Activated CD8-positive, alpha-beta memory T cell treated with anti-CD3 and anti-CD28 coated beads, Interleukin-2, amount 10 ng/mL, durations not matched to agents 7 days and 5 days (primary cell): ENCODE measurements around the gene EMC1. TPM values are rescaled to one million over a fixed set of nuclear protein-coding genes. Genes with fewer than 3 reads are reported as not detected.
"Not testable (repeated sequence)": the region's sequence is repeated elsewhere in the genome, so short reads cannot be mapped to it uniquely, and the experiment has no call there.

Source experiments
- ATAC-seq: fragments of 150-1000 bp; cut with Tn5 transposase; one replicate; pipeline ENCODE4 v1.10.0; 2021; ENCODE audit warnings: moderate library complexity
- CTCF ChIA-PET: fragments of 350-600 bp; sonication (Branson Sonifier 250); formaldehyde crosslinking; loops from one replicate; lab custom pipeline; 2021; ENCODE audit warnings: antibody characterized with exemption; lab: Charles Lee
- DNase-seq: peaks from one replicate; pipeline ENCODE4 v3.0.0-alpha.2; 2020
- H3K27ac Mint-ChIP-seq: one replicate; pipeline ENCODE4 v1.8.0; 2021; ENCODE audit warnings: mild to moderate bottlenecking, mixed read lengths
- H3K27me3 Mint-ChIP-seq: one replicate; pipeline ENCODE4 v1.8.0; 2021; ENCODE audit warnings: mixed read lengths
- H3K36me3 Mint-ChIP-seq: one replicate; pipeline ENCODE4 v1.8.0; 2021; ENCODE audit warnings: mild to moderate bottlenecking, mixed read lengths
- H3K4me1 Mint-ChIP-seq: one replicate; pipeline ENCODE4 v1.8.0; 2021; ENCODE audit warnings: mixed read lengths
- H3K4me3 Mint-ChIP-seq: one replicate; pipeline ENCODE4 v1.8.0; 2021; ENCODE audit warnings: mild to moderate bottlenecking, moderate library complexity, mixed read lengths
- H3K9me3 Mint-ChIP-seq: one replicate; pipeline ENCODE4 v1.8.0; 2022; ENCODE audit warnings: low read depth, mixed read lengths
- total RNA-seq, 2 experiments: library from RNA; stranded (reverse); gene quantifications; one replicate each; pipeline ENCODE4 v1.2.3, GENCODE V29; 2021

The EMC1 gene
- total RNA-seq, 2 experiments from 2014 or later, result 31.5 to 49.0 TPM

DNA sequence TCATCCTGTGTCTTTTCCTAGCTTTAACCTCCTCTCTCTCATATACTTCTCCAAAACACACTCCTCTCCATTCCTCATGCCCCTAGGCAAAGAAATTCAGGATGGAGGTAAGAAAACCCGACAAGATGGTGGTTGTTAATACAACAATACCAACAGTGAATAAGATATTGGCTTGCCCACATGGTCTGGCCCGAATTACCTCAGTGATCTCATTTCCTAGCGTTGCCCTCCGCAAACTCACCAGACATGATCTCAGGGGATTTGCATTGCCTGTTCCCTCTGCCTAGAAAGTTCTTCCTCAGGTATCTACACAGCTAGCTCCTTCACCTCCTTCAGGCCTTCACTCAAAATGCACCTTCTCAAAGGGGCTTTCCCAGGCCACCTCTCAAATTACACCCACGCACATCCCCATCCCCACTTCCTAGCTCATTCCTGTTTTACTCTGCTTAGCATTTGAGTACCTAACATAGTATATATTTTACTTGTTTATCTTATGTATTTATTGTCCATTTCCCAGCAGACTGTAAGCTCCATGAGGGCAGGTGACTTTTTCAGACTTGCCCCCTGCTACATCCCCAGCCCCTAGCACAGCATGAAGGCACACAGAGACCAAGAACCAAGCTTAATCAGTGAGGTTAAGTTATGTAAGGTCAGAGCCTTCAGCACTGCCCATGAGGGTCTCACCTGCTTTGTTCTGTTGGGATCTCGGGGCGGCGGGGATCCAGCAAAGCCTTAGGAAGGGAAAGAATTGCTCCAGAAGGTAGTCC, 31.1 kb downstream of the EMC1 start:
- DNase-seq (no peak), ATAC-seq (no peak)
- Mint-ChIP-seq H3K4me1 (peaks cover 11% of the 10 kb centered on the region), H3K9me3 (no peaks in the 10 kb centered on the region), H3K36me3 (peaks cover 57% of the 10 kb centered on the region), H3K4me3 (no peak overlapping the region), H3K27ac (no peak overlapping the region), H3K27me3 (no peaks in the 10 kb centered on the region)
- CTCF ChIA-PET, result interaction anchor here (2.0 kb wide), 1 partner anchor 23 kb away, joined by 4 read pairs; no protein-coding TSS in a partner anchor

DNA sequence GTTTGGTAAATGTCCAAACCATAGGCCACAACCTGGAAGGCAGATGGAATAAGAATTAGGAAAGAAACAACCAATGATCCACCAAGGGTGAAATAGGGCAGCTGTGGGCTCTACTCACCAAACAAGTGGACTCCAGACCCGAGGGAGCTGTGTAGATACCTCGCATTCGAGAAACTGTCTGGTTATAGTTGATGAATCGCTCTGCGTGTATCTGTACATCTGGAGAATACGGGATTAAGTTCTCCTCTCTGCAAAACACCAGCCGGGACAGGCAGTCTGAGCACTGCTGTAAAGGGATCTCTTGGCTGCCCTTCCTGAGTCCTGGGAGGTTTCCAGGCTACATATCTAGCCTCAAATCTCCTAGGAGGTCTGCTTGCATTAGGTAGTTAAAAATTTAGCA, 31.9 kb downstream of the EMC1 start:
- H3K9me3 Mint-ChIP-seq, result no peaks in the 10 kb centered on the region
- peak overlapping the region; percentile 9 for H3K27ac Mint-ChIP-seq
- H3K27me3 Mint-ChIP-seq, result no peaks in the 10 kb centered on the region
- peaks cover 58% of the 10 kb centered on the region for H3K36me3 Mint-ChIP-seq
- DNase-seq, result no peak
- H3K4me3 Mint-ChIP-seq, result no peak overlapping the region
- CTCF ChIA-PET, result interaction anchor here (1.1 to 2.0 kb wide), 2 partner anchors 24 to 312 kb away, joined by 3 to 4 read pairs; no protein-coding TSS in a partner anchor
- ATAC-seq, result no peak
- H3K4me1 Mint-ChIP-seq, result peaks cover 17% of the 10 kb centered on the region

DNA sequence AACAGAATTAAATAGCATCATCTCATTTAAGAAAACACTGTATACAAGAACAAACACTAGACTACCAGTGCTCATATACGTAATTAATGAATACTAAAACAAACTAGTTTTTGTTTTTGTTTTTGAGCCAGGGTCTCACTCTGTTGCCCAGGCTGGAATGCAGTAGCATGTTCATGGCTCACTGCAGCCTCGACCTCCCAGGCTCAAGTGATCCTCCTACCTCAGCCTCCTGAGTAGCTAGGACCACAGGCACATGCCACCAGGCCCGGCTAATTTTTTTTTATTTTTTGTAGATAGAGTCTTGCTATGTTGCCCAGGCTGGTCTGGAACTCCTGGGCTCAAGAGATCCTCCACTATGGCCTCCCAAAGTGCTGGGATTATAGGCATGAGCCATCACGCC, 34.7 kb downstream of the EMC1 start:
- Mint-ChIP-seq H3K27ac (peak overlapping the region; percentile 7), H3K4me1 (peaks cover 43% of the 10 kb centered on the region), H3K36me3 (peaks cover 53% of the 10 kb centered on the region)
- DNase-seq, H3K4me3 Mint-ChIP-seq, H3K9me3 Mint-ChIP-seq, ATAC-seq, H3K27me3 Mint-ChIP-seq: not testable (repeated sequence)
- CTCF ChIA-PET, result interaction anchor here (1.1 to 1.5 kb wide), 2 partner anchors 273 to 437 kb away, joined by 3 read pairs; no protein-coding TSS in a partner anchor

DNA sequence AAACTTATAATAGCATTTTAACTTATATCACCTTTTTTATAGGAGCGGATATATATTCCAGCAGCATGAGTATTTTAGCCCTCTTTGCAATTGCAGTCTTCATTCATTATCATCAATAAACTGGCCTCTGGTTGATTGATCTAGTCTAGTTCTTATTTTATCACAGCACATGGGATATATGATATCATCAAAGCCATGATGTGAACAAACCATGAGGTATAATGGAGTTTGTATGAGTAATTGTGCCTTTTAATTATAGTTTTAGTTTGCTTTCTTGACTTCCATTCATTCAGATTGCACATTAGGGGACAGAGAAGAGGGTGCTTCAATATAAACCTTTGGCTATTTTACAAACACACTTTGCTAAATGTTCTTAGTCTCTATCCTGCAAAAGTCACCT, 37.7 kb downstream of the EMC1 start:
- no peaks in the 10 kb centered on the region for H3K9me3 Mint-ChIP-seq
- no peaks in the 10 kb centered on the region for H3K27me3 Mint-ChIP-seq
- CTCF ChIA-PET, result interaction anchor here (1.1 kb wide), 1 partner anchor 27 kb away, joined by 4 read pairs; no protein-coding TSS in a partner anchor
- peaks cover 59% of the 10 kb centered on the region for H3K4me1 Mint-ChIP-seq
- H3K36me3 Mint-ChIP-seq, result peaks cover 32% of the 10 kb centered on the region
- no peak overlapping the region for H3K27ac Mint-ChIP-seq
- no peak overlapping the region for H3K4me3 Mint-ChIP-seq
- DNase-seq (no peak), ATAC-seq (no peak)

DNA sequence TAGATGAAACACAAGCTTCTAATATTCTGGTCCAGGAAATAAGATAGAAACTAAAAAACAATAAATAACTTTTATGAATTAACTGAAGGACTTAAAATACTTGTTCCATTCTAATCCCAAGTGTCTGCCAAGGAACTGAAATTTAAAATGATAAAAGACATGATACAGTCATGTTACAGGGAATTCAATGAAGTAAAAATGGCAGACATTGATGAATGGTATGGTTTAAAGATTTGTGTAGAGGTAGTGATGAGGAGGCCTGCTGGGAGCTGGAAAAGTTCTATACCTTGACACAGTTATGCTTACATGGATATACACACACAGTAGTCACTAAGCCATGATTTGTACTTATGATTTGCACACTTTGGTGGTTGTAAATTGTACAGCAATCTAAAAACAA, 39.2 kb downstream of the EMC1 start:
- peaks cover 23% of the 10 kb centered on the region for H3K36me3 Mint-ChIP-seq
- no peak for ATAC-seq
- H3K27me3 Mint-ChIP-seq, result no peaks in the 10 kb centered on the region
- H3K4me1 Mint-ChIP-seq, result peaks cover 67% of the 10 kb centered on the region
- H3K4me3 Mint-ChIP-seq, result peak overlapping the region; percentile 24
- DNase-seq, result no peak
- CTCF ChIA-PET, result interaction anchor here (0.9 to 1.7 kb wide), 4 partner anchors 17 to 442 kb away, joined by 3 to 8 read pairs (median 3); no protein-coding TSS in a partner anchor
- H3K27ac Mint-ChIP-seq, result peak overlapping the region; percentile 54
- no peaks in the 10 kb centered on the region for H3K9me3 Mint-ChIP-seq

DNA sequence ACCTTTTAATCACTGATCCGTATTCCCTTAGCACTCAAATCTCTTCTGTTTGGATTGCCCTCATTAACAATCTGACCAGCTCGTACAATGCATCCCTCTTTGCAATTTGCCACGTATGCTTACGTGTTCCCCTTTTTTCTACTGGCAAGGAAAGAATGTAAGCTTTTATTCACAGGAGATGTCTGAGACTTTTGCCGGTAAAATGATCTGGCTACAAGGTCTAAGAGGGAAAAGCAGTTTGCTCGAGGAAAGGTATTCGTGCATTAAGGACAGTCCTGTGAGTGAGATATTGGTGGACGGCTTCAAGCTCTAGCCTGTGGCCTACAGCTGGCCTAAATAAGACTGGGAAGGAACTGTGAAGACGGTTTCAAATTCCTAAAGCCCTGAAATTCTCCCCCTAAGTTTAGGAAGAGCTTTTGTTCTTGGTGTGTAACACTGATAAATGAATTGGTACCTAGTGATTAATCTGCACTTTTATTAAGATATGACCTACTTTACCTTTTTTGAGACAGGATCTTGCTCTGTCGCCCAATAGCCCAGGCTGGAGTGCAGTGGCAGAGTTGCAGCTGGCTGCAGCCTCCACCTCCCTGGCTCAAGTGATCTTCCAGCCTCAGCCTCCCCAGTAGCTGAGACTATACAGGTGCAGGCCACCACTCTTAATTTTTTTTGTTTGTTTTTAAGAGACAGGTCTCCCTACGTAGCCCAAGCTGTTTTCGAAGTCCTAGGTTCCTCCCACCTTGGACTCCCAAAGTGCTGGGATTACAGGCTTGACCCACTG, 40.4 kb downstream of the EMC1 start:
- Mint-ChIP-seq H3K4me1 (peaks cover 74% of the 10 kb centered on the region), H3K9me3 (no peaks in the 10 kb centered on the region), H3K27me3 (no peaks in the 10 kb centered on the region), H3K4me3 (peak overlapping the region; percentile 95), H3K27ac (peak overlapping the region; percentile 95), H3K36me3 (peaks cover 19% of the 10 kb centered on the region)
- ATAC-seq, result no peak
- DNase-seq, result no peak
- CTCF ChIA-PET, result interaction anchor here (0.9 to 1.7 kb wide), 3 partner anchors 30 to 443 kb away, joined by 3 to 8 read pairs (median 3); no protein-coding TSS in a partner anchor

DNA sequence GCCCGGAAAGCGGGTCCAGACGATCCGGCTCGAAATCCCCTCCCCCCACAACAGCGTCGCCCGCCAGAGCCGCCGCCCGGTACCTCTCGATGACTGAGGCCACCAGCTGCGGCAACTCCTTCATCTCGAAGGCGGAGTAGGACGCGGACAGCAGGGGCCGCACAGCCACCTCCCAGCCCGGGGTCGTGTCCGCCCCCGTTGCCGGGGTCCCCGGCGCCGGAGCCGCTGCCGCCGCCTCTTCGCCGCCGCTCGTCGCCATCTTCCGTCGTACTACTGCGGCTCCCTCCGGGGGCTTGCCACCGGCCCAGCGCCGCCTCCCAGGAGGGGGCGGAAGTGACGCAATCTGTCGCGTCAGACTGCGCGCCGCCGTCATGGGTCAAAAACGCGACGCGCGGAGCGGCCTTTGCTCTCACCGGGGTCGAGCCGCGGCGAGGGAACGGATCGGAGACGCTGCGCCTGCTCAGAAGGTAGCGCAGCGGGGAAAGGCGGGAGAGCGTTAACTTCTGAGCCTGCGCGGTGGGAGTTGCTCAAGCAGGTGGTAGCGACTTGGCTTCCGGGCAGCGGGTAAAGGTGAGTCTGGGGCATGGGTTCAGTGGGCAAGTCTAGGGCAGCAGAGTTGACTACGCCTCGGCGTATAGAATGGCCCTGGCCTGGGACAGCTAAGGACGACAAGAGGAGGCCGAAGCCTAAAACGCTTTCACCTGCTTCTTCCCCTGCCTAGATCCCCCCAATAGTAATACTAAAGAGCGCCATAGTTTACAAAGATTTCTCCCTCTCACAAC, 41.1 kb downstream of the EMC1 start, which contains the start of gene UBR4:
Gene UBR4, minus strand, starts transcription at position 277 of the 782 bp plus-strand sequence. Its CDS starts 18 bp downstream, at position 259.
- ATAC-seq (peak; percentile 91), DNase-seq (peak; percentile 97)
- Mint-ChIP-seq H3K4me1 (peaks cover 79% of the 10 kb centered on the region), H3K27me3 (no peaks in the 10 kb centered on the region), H3K4me3 (peak within 1 kb of the TSS; percentile 95), H3K27ac (peak within 1 kb of the TSS; percentile 95), H3K36me3 (peaks cover 18% of the 10 kb centered on the region), H3K9me3 (no peaks in the 10 kb centered on the region)
- CTCF ChIA-PET, result interaction anchor here (0.9 to 1.7 kb wide), 2 partner anchors 31 to 278 kb away, joined by 3 to 8 read pairs; no protein-coding TSS in a partner anchor

DNA sequence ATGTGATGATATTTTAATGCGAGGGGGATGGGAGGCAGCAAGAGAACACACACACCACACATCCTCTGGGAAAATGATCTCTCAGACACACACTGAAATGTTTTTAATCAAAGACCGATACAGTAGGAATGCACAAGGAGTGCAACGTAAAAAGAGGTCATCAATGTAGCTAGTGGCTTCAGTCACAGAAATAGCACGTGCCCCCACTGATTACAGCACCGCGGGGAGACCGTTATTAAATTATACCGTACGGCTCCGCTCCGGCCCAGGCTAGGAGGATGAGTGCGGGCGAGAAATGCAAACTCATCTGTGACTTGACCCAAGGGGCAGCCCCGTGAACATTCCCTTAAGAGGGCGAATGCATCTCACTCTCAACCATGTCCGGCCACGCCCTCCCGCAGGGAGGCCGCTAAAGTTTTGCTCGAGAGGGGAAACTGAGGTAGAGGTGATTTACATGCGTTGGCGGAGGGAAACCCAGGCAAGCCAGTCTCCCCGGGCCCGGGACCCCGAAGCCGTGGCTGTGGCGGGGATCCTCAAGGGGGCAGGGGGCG, 41.8 kb downstream of the EMC1 start:
- Mint-ChIP-seq H3K4me1 (peaks cover 82% of the 10 kb centered on the region), H3K36me3 (peaks cover 20% of the 10 kb centered on the region), H3K4me3 (peak overlapping the region; percentile 95), H3K9me3 (no peaks in the 10 kb centered on the region), H3K27me3 (no peaks in the 10 kb centered on the region), H3K27ac (peak overlapping the region; percentile 95)
- ATAC-seq (peak; percentile 37), DNase-seq (peak; percentile 78)
- CTCF ChIA-PET, result interaction anchor here (0.9 kb wide), 1 partner anchor 31 kb away, joined by 3 read pairs; no protein-coding TSS in a partner anchor

DNA sequence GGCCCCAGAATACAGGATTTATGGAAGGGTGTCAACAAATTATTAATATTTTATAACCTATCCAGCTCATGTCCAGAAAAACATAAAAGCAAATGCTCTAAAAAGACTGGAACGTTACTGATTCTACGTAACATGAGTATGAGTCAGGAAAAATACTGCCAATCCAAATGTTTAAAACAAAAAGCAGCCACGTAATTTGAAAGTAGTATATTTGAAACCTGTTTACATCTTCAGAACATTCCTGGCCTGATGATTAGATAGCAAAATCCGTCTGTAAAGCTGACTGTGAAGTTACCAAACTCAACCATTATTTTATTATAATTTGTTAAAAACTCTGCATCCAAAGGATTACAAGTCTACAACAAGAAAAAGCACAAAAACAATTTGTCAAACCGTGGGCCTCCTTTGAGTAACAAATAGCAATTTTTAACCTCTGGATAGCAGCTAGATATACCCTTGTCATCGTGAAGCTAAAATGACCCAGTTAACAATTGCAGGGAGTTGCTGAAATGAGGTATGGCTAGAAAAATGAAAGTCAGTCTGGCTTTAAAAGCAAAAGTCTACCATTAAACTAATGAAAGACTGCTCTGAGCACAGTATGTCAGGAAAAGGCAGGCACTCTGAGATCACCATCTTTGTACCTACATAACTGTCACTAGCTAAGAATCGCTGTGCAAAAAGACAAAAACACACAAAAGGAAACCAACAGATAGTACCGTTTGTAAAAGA, 42.5 kb downstream of the EMC1 start:
- H3K9me3 Mint-ChIP-seq, result no peaks in the 10 kb centered on the region
- CTCF ChIA-PET, result interaction anchor here (0.7 to 1.2 kb wide), 3 partner anchors 29 to 252 kb away, joined by 3 to 4 read pairs (median 3); partner anchors contain the start of gene IFFO2
- H3K36me3 Mint-ChIP-seq, result peaks cover 17% of the 10 kb centered on the region
- H3K27me3 Mint-ChIP-seq, result no peaks in the 10 kb centered on the region
- H3K4me1 Mint-ChIP-seq, result peaks cover 80% of the 10 kb centered on the region
- DNase-seq (no peak), ATAC-seq (no peak)
- H3K27ac Mint-ChIP-seq, result peak overlapping the region; percentile 95
- H3K4me3 Mint-ChIP-seq, result peak overlapping the region; percentile 95

DNA sequence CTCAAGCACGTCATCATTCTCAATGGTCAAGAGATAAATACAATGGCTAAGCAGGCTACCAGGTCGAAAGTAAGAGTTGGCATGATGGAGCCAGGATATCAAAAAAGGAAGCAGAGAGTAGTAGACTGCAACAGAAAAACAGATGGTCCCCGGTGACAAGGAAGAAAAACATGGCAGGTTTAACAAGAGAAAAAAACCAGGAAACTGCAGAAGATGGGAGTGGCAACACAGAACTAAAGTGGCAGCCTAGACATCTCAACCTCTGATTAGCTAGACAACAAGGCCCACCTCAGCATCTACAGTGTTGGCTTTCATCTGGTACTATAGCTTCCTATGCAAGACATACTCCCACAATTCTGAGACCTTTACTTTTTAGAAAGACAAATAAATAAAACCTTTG, 44.4 kb downstream of the EMC1 start:
- CTCF ChIA-PET, result interaction anchor here (1.6 kb wide), 1 partner anchor 34 kb away, joined by 3 read pairs; no protein-coding TSS in a partner anchor
- ATAC-seq (no peak), DNase-seq (no peak)
- H3K4me1 Mint-ChIP-seq, result peaks cover 78% of the 10 kb centered on the region
- peak overlapping the region; percentile 1 for H3K27ac Mint-ChIP-seq
- no peaks in the 10 kb centered on the region for H3K27me3 Mint-ChIP-seq
- peaks cover 9% of the 10 kb centered on the region for H3K36me3 Mint-ChIP-seq
- H3K9me3 Mint-ChIP-seq, result no peaks in the 10 kb centered on the region
- no peak overlapping the region for H3K4me3 Mint-ChIP-seq

DNA sequence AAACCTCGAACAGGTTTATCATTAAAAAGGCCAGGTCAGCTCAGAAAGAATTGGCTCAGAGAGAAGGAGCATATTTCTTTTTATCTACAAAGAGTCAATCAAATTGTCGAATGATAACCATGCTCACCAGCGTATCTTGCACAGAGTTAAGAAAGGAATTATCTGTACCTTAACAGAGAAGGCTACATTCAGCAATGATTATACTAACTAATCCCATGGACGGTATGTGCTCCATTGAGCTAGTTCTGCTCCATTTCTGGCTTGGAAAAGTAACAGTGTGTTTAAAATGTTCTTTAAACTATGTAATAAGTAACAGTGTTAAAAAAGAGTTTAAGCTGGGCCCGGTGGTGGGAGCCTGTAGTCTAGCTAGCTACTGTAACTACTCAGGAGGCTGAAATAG, 45.5 kb downstream of the EMC1 start:
- H3K27ac Mint-ChIP-seq, result peak overlapping the region; percentile 60
- no peak overlapping the region for H3K4me3 Mint-ChIP-seq
- CTCF ChIA-PET, result interaction anchor here (1.1 to 1.6 kb wide), 2 partner anchors 26 to 35 kb away, joined by 3 to 6 read pairs; no protein-coding TSS in a partner anchor

More for the DNA sequence above, 45.5 kb downstream of the EMC1 start:
- H3K4me1 Mint-ChIP-seq, result peaks cover 68% of the 10 kb centered on the region
- no peaks in the 10 kb centered on the region for H3K9me3 Mint-ChIP-seq
- peaks cover 10% of the 10 kb centered on the region for H3K36me3 Mint-ChIP-seq
- ATAC-seq, result no peak
- no peaks in the 10 kb centered on the region for H3K27me3 Mint-ChIP-seq
- DNase-seq, result no peak
